DMS53 treated with DMSO at 0.1 percent for 48 hours (cell line): ENCODE measurements around the gene COL4A2.

Experiments used
- DNase-seq: peaks from one replicate; lab custom pipeline; 2025; ENCODE audit not compliant: unreplicated experiment; lab: John Stamatoyannopoulos, UW

Gene COL4A2

DNA sequence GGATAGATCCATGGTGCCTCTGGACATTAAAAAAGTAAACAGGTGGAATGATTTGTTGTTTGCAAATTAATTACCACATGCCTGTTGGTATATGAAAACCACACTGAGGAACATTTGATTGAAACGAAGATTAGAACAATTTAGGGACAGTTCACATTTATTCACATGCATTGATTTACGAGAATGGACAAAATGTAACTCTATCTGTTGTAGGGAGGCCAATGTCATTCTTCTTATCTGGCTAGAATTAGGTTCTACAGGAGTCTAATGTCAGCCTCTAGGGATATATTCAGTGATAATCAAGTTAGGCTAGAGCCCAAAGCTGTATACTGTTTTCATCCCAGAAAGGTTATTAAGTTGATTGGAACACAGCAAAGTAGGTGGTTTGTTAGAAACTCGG is 125.4 kb downstream of the COL4A2 start:
- no peak for DNase-seq

DNA sequence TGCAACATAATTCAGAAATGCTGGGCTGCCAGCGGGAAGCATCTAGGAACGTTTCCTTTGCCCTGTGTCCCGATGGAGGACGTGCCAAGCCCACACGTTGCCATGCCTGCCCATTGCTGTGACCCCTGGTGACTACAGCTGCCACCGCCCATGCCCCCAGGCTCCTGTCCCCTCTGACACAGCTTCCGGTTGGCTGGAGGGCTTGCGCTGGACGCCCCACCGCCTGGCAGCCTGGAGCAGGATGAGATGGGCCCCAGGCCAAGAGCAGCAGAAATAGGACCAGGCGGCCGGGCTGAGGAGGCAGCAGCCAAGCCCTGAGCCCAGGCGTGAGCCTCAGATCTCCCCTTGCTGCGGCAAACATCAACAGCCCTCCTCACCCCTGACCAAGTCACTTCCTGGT is 125.9 kb downstream of the COL4A2 start:
- DNase-seq: no peak

DNA sequence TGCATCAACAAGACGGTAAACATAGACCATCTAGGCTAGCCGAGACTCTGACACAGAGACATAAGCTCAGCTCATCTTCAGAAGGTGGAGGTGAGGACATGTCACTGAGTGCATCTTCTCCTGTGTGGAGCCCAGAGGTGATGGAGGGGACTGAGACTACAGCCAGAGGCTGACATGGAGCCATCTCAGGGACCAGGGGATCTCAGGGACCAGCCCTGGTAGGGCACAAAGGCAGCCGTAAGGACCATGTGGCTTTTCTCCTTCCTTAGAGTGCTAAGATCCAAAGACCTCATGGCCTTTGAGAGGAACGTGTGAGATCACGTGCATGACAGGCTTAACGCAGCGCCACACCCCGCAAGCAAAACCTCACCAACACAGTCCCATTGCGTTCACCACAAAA is 127.5 kb downstream of the COL4A2 start:
- DNase-seq: no peak

DNA sequence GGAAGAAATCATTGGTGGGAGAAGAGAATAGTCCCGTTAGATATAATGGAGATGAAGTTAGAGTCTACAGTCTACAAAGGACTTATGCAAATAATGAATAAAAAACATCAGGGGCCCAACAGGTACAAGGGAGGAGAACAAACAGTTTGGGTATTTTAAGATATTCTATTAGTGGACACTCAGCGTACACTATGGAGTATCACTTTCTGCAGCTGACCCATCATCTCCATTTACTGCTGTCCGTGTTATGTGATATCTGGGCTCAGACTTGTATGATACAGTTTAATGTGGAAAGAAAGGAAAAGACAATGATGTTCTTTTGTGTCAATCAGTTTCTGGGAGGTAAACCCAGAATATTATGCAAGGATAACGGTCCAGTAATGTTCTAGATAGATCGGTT is 128.2 kb downstream of the COL4A2 start:
- DNase-seq: no peak

DNA sequence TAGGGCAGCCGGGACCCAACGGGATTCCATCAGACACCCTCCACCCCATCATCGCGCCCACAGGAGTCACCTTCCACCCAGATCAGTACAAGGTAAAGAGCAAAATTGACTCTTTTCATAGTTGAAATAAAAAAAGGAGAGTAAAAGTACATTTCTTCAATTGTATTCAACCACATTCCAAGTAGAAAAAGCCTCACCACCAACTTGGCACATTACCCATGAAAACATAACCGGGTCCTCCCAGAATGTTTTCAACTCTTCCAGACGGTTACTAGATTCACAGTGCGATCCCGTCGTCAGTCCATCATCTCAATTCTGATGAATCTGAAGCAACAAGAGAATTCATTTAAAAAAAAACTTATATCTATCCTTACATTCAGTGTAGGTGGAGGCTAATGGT is 129.2 kb downstream of the COL4A2 start:
- DNase-seq: no peak

DNA sequence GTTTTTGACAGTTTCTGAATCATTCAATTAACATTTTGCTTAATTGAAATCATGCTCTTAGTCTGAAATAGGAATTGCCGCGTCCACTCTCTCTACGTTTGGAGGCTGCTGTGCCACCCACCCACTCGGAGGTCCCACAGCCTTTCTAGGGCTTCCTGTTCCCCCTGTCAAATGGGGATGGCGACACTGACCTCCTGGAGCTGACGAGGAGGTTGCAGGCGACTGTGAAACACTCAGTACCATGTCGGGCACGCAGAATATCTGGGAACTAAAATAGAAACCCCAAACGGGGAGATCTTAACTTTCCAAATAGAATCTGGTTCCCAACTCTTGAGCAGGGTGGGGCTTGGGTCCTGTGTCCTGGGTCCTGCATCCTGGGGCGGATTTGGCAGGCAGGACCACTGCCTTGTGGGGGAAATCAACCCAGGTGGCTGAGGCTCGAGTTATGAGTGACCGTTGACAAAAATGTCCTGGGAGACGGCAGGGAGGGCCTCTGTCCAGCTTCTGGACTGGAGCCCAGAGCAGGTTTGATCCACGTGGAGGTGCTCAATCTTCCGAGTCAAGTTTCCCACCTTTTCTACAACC is 129.8 kb downstream of the COL4A2 start:
- no peak for DNase-seq

DNA sequence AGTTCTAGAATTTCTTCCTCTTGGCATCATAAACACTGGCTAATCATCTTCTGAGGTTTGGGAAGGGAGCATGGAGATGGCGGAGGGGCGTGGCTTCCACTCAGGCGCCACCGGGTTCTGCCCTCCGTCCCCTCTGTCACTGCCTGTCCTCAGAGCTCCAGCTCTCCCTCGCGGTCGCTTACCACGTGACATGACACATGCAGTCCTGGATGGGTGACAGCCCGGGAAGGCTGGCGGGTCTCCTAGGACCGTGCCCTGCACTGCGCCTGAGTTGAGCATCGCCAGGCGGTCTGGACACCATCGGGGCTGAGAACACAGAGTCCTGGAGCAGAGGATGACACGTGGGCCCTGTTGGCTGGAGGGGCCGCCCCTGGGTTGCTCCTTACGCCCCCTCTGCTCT is 131.1 kb downstream of the COL4A2 start:
- no peak for DNase-seq

DNA sequence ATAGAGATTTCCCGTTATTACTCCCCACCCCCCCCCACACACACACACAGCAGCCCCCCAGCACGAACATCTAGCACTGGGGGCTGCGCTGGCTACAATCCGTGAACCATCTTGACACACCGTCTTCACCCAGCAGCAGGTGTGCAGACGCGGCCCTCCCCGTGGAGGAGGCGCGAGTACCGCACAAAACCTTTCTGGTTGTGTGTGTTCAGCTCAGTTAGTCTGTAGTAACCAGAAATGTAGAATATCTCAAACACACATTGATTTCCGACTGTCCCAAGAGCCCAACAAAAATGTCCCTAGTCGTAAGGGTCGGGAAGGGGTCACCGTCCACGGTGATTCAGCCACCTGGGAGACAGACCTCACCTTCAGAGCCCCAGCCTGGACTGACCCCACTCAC is 131.7 kb downstream of the COL4A2 start:
- no peak for DNase-seq

DNA sequence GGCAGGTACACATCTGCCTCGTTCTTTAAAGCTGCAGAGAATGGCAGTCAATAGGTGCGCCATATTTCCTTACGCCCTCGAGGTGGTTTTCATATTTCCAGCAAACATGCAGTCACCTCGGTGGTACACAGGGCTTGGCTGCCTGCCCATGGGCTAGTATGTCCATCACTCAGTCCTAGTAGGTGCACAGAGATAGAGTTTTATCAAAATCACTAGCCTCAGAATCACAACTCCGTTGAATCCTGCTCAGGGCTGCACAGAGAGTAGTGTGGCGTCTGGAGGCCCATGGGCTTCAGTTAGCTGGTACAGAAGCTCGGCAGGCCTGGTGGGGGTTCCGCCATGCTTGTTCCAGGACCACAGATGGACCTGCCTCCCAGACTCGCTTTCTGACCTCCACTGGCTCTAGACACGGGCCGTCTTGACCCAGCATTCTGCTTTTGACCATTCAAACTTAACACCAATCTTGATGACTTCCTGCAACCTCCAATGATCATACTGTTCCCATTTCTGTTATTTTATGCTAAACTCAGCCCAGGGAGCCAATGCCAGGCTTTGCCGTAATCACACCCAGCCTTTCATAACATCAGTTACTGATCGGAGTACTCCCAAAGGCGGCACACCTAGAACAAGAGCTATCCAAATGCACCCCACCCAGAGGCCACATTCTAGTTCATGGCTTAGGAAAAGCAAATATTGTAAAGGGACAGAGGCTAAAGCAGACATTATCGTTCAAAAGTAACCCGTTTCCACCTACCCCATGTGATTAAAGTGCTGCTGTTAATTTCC is 134.1 kb downstream of the COL4A2 start:
- DNase-seq: no peak

DNA sequence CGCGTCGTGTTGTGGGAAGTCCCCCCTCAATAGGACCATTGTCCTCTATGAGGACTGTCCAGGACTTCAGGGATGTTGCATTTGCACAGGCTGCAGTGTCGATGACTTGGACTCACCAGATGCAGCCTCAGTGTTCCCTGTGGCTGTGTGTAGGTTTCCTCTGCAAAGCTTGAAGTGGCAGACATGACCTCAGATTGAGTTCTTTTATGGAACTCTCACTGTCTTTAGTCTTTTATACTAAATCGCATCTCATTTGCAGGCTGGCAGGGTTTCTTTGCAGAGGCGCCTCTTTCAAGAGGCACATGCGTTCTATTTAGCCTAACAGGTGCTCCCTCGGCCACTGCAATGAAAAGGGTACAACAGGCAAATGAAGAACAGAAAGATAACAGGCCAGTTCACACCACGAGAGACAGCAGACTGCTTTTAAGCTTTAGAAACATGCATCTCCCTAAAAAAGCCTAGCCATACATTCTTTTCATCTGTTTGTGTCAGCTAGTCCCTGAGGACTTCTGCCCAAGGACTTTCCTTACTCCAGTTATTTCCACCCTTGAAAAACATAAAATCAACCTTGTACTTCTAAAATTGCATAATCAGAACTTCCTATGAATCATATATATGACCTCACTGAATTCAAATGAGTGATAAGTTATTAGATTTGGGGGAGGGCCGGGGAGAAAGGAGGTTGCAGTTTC is 136.0 kb downstream of the COL4A2 start:
- DNase-seq: no peak

DNA sequence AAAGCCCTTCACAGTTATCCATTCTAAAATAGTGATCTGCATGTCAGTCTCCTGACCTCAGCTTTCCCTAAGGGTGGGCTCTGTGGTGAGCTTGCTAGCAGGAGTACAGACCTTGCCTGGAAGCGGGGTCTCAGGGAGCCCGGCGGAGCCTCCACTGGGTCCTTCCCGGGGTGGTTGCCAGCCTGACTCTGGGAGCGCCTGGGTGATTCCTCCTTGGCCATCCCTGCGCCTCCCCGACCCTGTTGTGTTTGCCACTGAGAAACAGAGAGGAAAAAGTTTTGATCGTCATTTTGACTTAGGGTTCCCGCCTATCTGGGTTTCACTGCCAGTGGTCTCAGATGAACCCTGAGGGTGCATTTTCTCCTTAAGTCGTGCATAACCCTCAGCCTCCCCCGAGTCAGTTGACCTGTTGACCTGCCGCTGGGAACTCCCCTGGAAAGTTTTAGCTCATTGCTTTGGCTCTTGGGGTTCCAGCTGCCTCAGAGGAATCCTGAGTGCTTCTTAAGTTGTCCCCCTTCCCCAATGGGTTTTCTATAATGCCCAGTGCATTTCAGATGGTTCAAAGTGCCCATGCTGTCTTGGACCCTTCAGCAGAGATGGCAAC is 136.6 kb downstream of the COL4A2 start:
- DNase-seq: no peak

DNA sequence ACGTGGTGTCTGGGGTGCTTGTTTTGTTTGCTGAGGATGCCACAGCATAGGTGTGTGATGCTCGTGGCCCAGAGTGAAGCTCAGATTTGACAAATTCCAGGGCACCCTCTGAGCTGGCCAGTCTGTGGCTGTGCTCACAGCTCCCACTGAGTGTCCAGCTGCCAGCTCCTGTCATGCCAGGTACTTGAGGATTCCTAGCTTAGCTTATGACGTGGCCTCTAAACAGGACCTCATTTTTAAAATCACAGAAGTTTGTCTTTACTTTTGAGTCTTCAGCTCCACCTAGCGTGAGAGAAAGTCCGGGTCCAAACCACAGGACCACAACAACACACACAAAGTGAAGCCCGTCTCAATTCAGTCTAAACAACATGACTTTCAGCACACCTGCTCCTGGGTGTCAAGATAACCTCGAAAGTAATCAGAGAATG is 137.2 kb downstream of the COL4A2 start:
- DNase-seq: peak; percentile 2

DNA sequence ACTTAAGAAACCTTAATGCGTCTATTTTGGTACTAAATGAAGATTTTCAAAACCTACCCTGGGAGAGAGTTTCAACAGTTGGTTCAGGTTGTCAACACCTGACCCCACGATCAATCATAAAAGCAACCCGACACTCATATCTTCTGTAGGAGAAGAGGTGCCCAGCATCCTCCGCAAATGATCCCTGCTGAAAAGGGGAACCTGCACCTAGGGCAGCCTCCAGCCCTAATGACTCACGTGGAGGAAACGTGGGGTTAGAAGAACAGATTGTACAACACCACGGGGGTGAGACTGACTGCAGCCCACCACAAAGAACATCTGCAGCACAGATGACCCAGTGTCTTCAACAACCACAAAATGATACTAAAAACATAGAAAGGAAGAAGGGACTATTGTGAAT is 138.1 kb downstream of the COL4A2 start:
- no peak for DNase-seq

DNA sequence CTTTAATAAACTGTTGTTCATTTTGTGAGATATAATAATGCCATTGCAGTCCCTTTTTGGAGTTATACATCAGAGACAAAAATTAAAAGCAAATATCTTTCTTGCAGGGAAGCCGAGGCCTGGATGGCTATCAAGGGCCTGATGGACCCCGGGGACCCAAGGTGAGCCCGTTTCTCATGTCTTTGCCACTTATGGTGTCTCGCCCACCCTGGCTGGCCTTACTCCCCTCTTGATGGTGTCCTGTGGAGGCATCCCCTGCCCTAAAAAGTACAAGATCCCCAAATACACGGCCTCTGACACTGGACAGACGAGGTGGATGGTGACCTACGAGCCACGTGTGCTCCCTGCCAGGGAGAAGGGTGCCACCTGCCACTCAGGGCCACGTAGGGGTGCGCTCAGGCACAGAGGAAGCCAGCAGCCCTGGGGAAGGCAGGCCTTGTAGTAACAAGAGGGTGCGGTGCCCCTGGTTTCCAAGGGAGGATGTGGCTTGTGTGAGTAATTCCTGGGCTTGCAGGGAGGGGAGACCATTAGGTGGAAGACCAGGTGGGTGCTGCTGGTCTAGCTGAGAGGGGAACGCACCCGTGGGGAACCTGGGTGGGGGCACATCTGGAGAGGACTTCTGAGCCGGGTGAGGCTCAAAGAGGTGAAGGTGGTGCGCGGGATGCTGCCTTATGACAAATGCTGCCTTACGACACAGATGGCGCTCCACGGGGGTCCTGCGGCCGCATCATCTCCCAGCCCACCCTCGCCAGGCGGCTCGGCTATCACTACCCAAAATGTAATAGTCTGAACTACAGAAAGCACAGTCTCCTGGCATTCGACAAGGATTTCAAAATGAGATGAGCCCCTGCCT is 138.9 kb downstream of the COL4A2 start:
- DNase-seq: no peak

DNA sequence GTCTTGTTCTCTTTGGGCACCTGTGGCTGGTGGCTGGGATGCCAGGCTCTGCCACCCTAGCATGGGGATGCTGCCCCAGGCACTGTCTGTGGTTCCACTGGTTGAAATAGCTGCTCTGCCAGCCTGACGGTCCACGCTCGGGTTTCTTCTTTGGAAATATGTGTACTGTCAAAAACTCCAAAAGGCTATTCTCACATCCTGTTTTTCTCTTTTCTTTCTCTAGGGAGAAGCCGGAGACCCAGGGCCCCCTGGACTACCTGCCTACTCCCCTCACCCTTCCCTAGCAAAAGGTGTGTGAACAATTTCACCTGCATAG is 139.4 kb downstream of the COL4A2 start:
- no peak for DNase-seq

DNA sequence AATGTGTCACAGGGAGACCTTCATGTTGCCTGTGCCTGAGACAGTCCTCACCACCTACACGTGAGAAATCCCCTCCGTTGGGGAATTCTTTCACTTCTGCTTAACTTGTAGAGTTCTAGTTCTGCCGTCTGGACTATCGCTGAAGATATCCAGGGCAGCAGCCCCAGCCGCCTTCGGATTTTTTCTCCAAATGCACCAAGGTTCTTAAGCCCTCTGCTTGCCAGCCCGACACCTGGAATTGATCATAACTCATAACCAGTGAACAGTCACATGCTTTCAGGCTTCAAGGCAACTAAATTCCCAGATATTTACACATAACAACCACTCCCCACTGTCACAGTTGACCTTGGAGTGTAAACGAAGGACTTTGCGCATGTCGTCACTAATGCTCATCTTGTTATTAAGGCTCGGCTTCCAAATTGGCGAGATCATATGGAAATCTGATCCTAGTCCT is 140.0 kb downstream of the COL4A2 start:
- DNase-seq: no peak

DNA sequence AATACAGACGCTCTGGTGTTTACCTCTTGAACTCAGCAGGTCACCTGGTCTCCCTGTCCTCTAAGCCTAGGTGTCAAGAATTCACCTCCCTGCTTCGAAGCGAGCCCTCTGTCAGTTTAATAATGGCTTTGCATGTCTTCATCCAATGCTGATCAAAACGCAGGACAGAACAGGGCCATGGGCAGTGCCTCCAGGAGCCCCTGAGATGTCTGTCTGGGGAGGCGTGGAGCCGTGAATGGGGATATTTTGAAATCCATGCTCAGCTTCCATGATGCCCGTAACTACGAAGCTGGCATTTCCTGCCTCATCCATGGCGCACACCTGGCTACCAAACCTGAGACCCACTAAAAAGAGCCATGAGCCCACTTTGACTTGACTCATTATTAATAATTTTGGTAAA is 140.7 kb downstream of the COL4A2 start:
- no peak for DNase-seq

DNA sequence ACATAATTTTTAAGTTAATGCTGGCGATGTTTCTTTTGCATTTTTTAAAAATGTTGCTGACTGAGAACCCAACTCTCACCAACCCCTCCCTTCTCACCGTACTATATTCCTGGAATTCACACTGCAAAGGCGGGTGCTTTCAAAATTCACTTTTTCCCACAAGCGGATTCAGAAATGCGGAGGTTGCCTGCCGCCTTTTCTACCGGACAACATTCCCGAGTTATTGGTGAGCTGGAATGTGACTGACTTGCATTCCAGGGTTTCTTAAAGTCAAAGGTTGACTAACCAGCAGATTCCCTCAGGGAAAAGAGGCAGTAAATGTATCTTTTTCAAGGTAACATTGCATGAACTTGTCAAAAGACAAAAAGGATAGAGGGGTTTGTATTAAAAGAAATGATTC is 141.1 kb downstream of the COL4A2 start:
- DNase-seq: no peak

DNA sequence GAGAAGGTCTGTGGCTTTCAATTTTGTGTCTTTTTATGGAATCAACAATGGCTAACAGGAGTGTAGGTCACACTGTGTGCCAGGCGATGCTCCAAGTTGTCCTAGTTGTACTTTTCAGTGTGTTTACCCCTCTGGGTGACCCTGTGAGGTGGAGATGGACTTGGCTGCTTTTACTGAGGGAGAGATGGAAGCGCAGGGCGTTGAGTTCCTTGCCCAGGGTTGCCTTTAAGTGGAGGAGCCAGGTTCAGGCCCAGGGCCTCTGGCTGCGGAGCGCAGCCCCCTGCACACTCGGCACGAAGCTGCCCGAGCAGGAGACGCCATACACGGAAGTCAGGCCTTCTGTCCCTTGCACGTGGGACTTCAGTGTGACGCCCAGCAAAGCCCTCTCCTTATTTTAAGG is 141.6 kb downstream of the COL4A2 start:
- DNase-seq: no peak

DNA sequence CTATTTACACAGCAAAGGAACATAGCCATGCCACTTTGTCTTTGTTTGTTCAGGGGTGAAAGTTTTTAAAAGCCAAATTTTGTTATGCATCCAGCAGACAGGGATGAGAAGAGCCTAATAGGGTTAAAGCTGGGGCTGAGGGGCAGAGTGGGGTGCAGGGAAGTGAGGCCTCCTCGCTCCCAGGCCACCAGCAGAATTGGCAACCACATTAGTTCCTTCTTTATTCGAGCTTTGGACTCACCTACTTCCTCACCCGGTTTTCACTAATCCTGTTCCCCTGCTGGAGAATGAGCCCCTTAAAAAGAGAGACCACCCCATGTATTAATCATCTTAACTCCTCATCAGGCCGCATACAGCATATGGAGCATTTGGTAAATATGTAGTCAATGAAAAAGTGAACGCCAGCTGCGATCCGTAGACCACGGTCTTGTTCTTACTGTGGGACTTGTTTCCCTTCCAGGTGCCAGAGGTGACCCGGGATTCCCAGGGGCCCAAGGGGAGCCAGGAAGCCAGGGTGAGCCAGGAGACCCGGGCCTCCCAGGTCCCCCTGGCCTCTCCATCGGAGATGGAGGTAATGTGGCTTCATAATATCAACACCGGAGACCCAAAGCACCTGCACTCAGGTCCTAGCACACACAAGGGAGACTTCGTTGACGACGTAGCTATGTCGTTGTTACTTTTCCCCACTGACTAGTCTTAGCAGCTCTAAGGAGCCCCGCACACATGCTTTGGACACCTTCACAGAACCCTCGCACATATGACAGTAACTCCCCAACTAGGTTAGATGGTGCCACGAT is 142.3 kb downstream of the COL4A2 start:
- DNase-seq: no peak
